ENCODE data around the gene NLRP5.

- TF ChIP-seq CTCF (IDR thresholded peaks at IDR 0.05), result no peak
- no peak for TF ChIP-seq POLR2AphosphoS5 (IDR thresholded peaks at IDR 0.05; ENCODE audit: low read depth, low read length)
- TF ChIP-seq YY1 (IDR thresholded peaks at IDR 0.05; ENCODE audit: low read depth), result no peak
- TF ChIP-seq SMC3 (IDR thresholded peaks at IDR 0.05; ENCODE audit: low read depth, low read length), result no peak
- no peak for TF ChIP-seq ZBTB33 (IDR thresholded peaks at IDR 0.05; ENCODE audit: borderline replicate concordance, low read depth)
- TF ChIP-seq FOXM1 (IDR thresholded peaks at IDR 0.05; ENCODE audit: low read depth), result no peak
- no peak for TF ChIP-seq MAX (IDR thresholded peaks at IDR 0.05; ENCODE audit: low read depth)
- no peak for TF ChIP-seq RAD21 (IDR thresholded peaks at IDR 0.05; ENCODE audit: low read length)
- TF ChIP-seq FOXJ3 (CRISPR knock-in tag; IDR thresholded peaks at IDR 0.05), result no peak
- TF ChIP-seq MXI1 (IDR thresholded peaks at IDR 0.05; ENCODE audit: low read depth, low read length), result no peak
- no peak for TF ChIP-seq RXRA (IDR thresholded peaks at IDR 0.05; ENCODE audit: borderline replicate concordance, low read depth)
These were observed 29.2 kb downstream of the NLRP5 start for GRCh38 chr19:56015756-56016155.
